ENCODE data around the gene ENC1.

The ENC1 gene

GRCh38 chr5:74630453-74631066, 10.0 kb downstream of the ENC1 start:
- DNase-seq: no peak

GRCh38 chr5:74629326-74629725, 11.2 kb downstream of the ENC1 start:
- no peak for DNase-seq

GRCh38 chr5:74628359-74628758, 12.2 kb downstream of the ENC1 start:
- DNase-seq: no peak

- no peak for DNase-seq
Observed at GRCh38 chr5:74627646-74628279, 12.8 kb downstream of the ENC1 start.

GRCh38 chr5:74626386-74627222, 13.9 kb downstream of the ENC1 start:
- DNase-seq: no peak

GRCh38 chr5:74625742-74626241, 14.7 kb downstream of the ENC1 start:
- no peak for DNase-seq

- DNase-seq: no peak
Observed at GRCh38 chr5:74624931-74625505, 15.5 kb downstream of the ENC1 start.

- DNase-seq: no peak
Observed at GRCh38 chr5:74624501-74624900, 16.0 kb downstream of the ENC1 start.

- DNase-seq: no peak
Observed at GRCh38 chr5:74623748-74624408, 16.6 kb downstream of the ENC1 start.

GRCh38 chr5:74623006-74623611, 17.4 kb downstream of the ENC1 start:
- DNase-seq: no peak

- no peak for DNase-seq
Observed at GRCh38 chr5:74622122-74622521, 18.4 kb downstream of the ENC1 start.

GRCh38 chr5:74621492-74621891, 19.0 kb downstream of the ENC1 start:
- no peak for DNase-seq

- DNase-seq: no peak
Observed at GRCh38 chr5:74619308-74619707, 21.2 kb downstream of the ENC1 start.

GRCh38 chr5:74618106-74618505, 22.4 kb downstream of the ENC1 start:
- DNase-seq: no peak

GRCh38 chr5:74617202-74617601, 23.3 kb downstream of the ENC1 start:
- no peak for DNase-seq

GRCh38 chr5:74616236-74617146, 24.0 kb downstream of the ENC1 start:
- no peak for DNase-seq

GRCh38 chr5:74613283-74613682, 27.2 kb downstream of the ENC1 start:
- DNase-seq: no peak

GRCh38 chr5:74612045-74612444, 28.5 kb downstream of the ENC1 start:
- DNase-seq: no peak

- no peak for DNase-seq
Observed at GRCh38 chr5:74608736-74609601, 31.6 kb downstream of the ENC1 start.

GRCh38 chr5:74605759-74606158, 34.8 kb downstream of the ENC1 start:
- no peak for DNase-seq

Data from NCI-H2171 (cell line).